HepG2 (cell line): Measurements from ENCODE around the gene LUZP2. TPM values are rescaled to one million over a fixed set of nuclear protein-coding genes. Genes with fewer than 3 reads are reported as not detected.

ENCODE experiments used
- ATAC-seq: fragments of 200-7000 bp; cut with Tn5 transposase; 3 replicates; pipeline ENCODE4 v1.9.1; 2020; ENCODE audit warnings: mild to moderate bottlenecking, moderate library complexity
- BruUV-seq: library from RNA; stranded (reverse); fragments of 400-500 nt; replicated peaks from 2 replicates; lab custom pipeline; 2021; lab: Mats Ljungman, UMichigan
- CTCF ChIA-PET: fragments of 300-600 bp; formaldehyde crosslinking; extraction: SDS; loops from one replicate; lab custom pipeline; 2021; ENCODE audit warnings: low total read pairs, inconsistent platforms, low intra/inter-chr PET ratio; lab: Yijun Ruan, JAX
- POLR2A ChIA-PET: fragments of 350-600 bp; sonication (Branson Sonifier 250); formaldehyde crosslinking; loops from one replicate; lab custom pipeline; 2020; ENCODE audit warnings: antibody characterized with exemption, inconsistent platforms; lab: Yijun Ruan, JAX
- DNase-seq: peaks from one replicate; pipeline ENCODE4 v3.0.0-alpha.2; 2015; ENCODE audit warnings: low spot score
- FAIRE-seq: peaks from 3 replicates; lab custom pipeline; 2011; peaks lifted over from hg19 to GRCh38; lab: Jason Lieb, UNC
- H2AFZ ChIP-seq: one replicate; pipeline ENCODE4 v1.6.1; 2011; ENCODE audit warnings: low read length, inconsistent platforms
- H3K27ac ChIP-seq: fragments of 300-600 bp; 3 replicates; pipeline ENCODE4 v1.8.0; 2011; ENCODE audit warnings: mixed run types, mild to moderate bottlenecking, mixed read lengths, low read length, inconsistent platforms; ENCODE audit not compliant: insufficient read depth; ENCODE audit errors: extremely low read length
- H3K27me3 ChIP-seq, 2 experiments: fragments of 200-600 bp in 1 of 2; 2 replicates in 1 of 2; 3 replicates in 1 of 2; pipeline versions ENCODE4 v1.6.0 to v1.8.0; 2011; ENCODE audit warnings: low read length in 2 of 2, mild to moderate bottlenecking in 2 of 2, moderate library complexity in 2 of 2, inconsistent platforms in 1 of 2; ENCODE audit not compliant: insufficient read depth in 2 of 2, control insufficient read depth in 1 of 2
- H3K36me3 ChIP-seq, 2 experiments: fragments of 200-600 bp in 1 of 2; replicated peaks in 1 of 2; 2 replicates in 1 of 2; 3 replicates in 1 of 2; pipeline versions ENCODE4 v1.5.1 to v1.8.0; 2011; ENCODE audit warnings: low read length in 2 of 2, inconsistent platforms in 1 of 2; ENCODE audit not compliant: insufficient read depth in 2 of 2, control insufficient read depth in 1 of 2
- H3K4me1 ChIP-seq: 2 replicates; pipeline ENCODE4 v1.5.1; 2012; ENCODE audit warnings: low read length, inconsistent platforms; ENCODE audit not compliant: insufficient read depth
- H3K4me2 ChIP-seq: 2 replicates; pipeline ENCODE4 v1.6.0; 2011; ENCODE audit warnings: low read depth, low read length, inconsistent platforms
- H3K4me3 ChIP-seq, 3 experiments: fragments of 200-600 bp in 1 of 3; sonication (generic), shearing (Covaris generic) in 1 of 3; replicated peaks in 1 of 3; 2 replicates each; pipeline ENCODE4 v1.5.1; 2011 to 2016; ENCODE audit warnings: low read length in 3 of 3, inconsistent platforms in 2 of 3, low read depth in 2 of 3, mild to moderate bottlenecking in 2 of 3, control low read depth in 1 of 3, mixed read lengths in 1 of 3; ENCODE audit not compliant: insufficient read depth in 1 of 3
- H3K79me2 ChIP-seq: one replicate; pipeline ENCODE4 v1.6.1; 2011; ENCODE audit warnings: low read length, inconsistent platforms; ENCODE audit not compliant: insufficient read depth
- H3K9ac ChIP-seq: 2 replicates; pipeline ENCODE4 v1.6.0; 2011; ENCODE audit warnings: mild to moderate bottlenecking, low read depth, low read length, inconsistent platforms; ENCODE audit not compliant: insufficient read depth
- H3K9me3 ChIP-seq: 2 replicates; pipeline ENCODE4 v1.5.1; 2012; ENCODE audit warnings: mild to moderate bottlenecking, low read length
- H4K20me1 ChIP-seq: 2 replicates; pipeline ENCODE4 v1.6.0; 2011; ENCODE audit warnings: inconsistent platforms, mild to moderate bottlenecking, low read length, moderate library complexity; ENCODE audit not compliant: insufficient read depth
- BRD4 ChIP-seq: sonication (generic); formaldehyde crosslinking; IDR thresholded peaks from 2 replicates; pipeline ENCODE4 v1.4.0; 2020; ENCODE audit warnings: missing genetic modification reagents
- CENPX ChIP-seq: sonication (generic); formaldehyde crosslinking; IDR thresholded peaks from 2 replicates; pipeline ENCODE4 v1.9.0; 2021; ENCODE audit warnings: mild to moderate bottlenecking, missing genetic modification reagents, moderate library complexity
- CHCHD3 ChIP-seq: sonication (generic); formaldehyde crosslinking; IDR thresholded peaks from 2 replicates; pipeline ENCODE4 v1.8.0; 2022; ENCODE audit warnings: mild to moderate bottlenecking, missing genetic modification reagents, moderate library complexity
- DRAP1 ChIP-seq: IDR thresholded peaks from 2 replicates; pipeline ENCODE4 v1.6.1; 2016; ENCODE audit warnings: missing genetic modification reagents, missing compliant biosample characterization
- ELF3 ChIP-seq: IDR thresholded peaks from 2 replicates; pipeline ENCODE4 v1.6.1; 2016; ENCODE audit warnings: missing genetic modification reagents, missing compliant biosample characterization
- GRHL1 ChIP-seq: sonication (generic); formaldehyde crosslinking; conservative IDR thresholded peaks from 2 replicates; pipeline ENCODE4 v1.8.0; 2022; ENCODE audit warnings: missing genetic modification reagents
- GZF1 ChIP-seq: sonication (generic); formaldehyde crosslinking; IDR thresholded peaks from 2 replicates; pipeline ENCODE4 v1.5.1; 2020; ENCODE audit warnings: mild to moderate bottlenecking, missing genetic modification reagents
- PRDM15 ChIP-seq: sonication (generic); formaldehyde crosslinking; IDR thresholded peaks from 2 replicates; pipeline ENCODE4 v1.4.0; 2020; ENCODE audit warnings: missing genetic modification reagents
- SNAI1 ChIP-seq: sonication (generic); formaldehyde crosslinking; IDR thresholded peaks from 2 replicates; pipeline ENCODE4 v1.5.0; 2020; ENCODE audit warnings: mild to moderate bottlenecking, missing genetic modification reagents, borderline replicate concordance
- ZBTB37 ChIP-seq: sonication (generic); formaldehyde crosslinking; IDR thresholded peaks from 2 replicates; pipeline ENCODE4 v1.4.0; 2020; ENCODE audit warnings: mild to moderate bottlenecking, missing genetic modification reagents
- ZNF547 ChIP-seq: sonication (generic); formaldehyde crosslinking; IDR thresholded peaks from 2 replicates; pipeline ENCODE4 v1.5.1; 2020; ENCODE audit warnings: mild to moderate bottlenecking, missing genetic modification reagents
- ZNF609 ChIP-seq: sonication (generic); formaldehyde crosslinking; IDR thresholded peaks from 2 replicates; pipeline ENCODE4 v1.4.0; 2020; ENCODE audit warnings: mild to moderate bottlenecking, missing genetic modification reagents, borderline replicate concordance
- ZNF652 ChIP-seq: IDR thresholded peaks from 2 replicates; pipeline ENCODE4 v1.6.1; 2016; ENCODE audit warnings: low read depth, borderline replicate concordance
- WGBS: methylation state at CpG from one replicate; pipeline ENCODE4 v1.1.6; 2017; ENCODE audit warnings: low lambda C conversion rate; 5-methylcytosine and 5-hydroxymethylcytosine counted together
- in situ Hi-C: cut with HindIII; loops from 2 replicates; pipeline ENCODE4 v1.10.0; 2017; ENCODE audit warnings: low pct_unique_long_range_greater_than_20kb; ENCODE audit not compliant: extremely low pct_ligation_motif_present
- intact Hi-C: fragments of 100-400 bp; cut with micrococcal nuclease; formaldehyde crosslinking; loops from one replicate; pipeline ENCODE4 v1.10.0; 2022; ENCODE audit not compliant: unreplicated experiment
- polyA plus RNA-seq, 8 experiments: library from polyadenylated mRNA; depleted of rRNA in 3 of 8; stranded (reverse) in 7 of 8; unstranded in 1 of 8; fragments of >200 nt; fragmentation: Illumina TruSeq in 4 of 8; extraction: Trizol in 4 of 8; gene quantifications; 2 replicates each; pipeline versions ENCODE4 v1.2.1 to v1.2.3, GENCODE V29; 2011 to 2016; ENCODE audit warnings: low read depth in 4 of 8, missing spikeins in 1 of 8, mixed read lengths in 1 of 8; ENCODE audit not compliant: insufficient read depth in 1 of 8
- total RNA-seq, 5 experiments: library from RNA; depleted of rRNA; stranded (reverse); fragments of >200 nt; fragmentation: Illumina TruSeq; extraction: Trizol; gene quantifications; 2 replicates each; pipeline ENCODE4 v1.2.3, GENCODE V29; 2016; ENCODE audit warnings: low read depth in 1 of 5

LUZP2 gene
- total and polyA plus RNA-seq, 2 of the 13 experiments (the other 11 are each of a cell fraction or from before 2014, with no cell fraction given): not detected

GRCh38 chr11:24773322-24773721, 276.5 kb downstream of the LUZP2 start:
- no TSS peak for BruUV-seq
- DNase-seq: no peak
- no peak overlapping the region for H2AFZ ChIP-seq
- no peaks in the 10 kb centered on the region for H3K36me3 ChIP-seq
- TF ChIP-seq ZBTB37 (CRISPR knock-in tag) (no peak), CHCHD3 (no peak), ZNF609 (CRISPR knock-in tag) (no peak), PRDM15 (CRISPR knock-in tag) (no peak), GZF1 (CRISPR knock-in tag) (no peak), ELF3 (CRISPR knock-in tag) (no peak), SNAI1 (no peak), BRD4 (no peak), DRAP1 (no peak), GRHL1 (CRISPR knock-in tag) (no peak), ZNF547 (CRISPR knock-in tag) (no peak), CENPX (CRISPR knock-in tag) (no peak), ZNF652 (CRISPR knock-in tag) (no peak)
- TF ChIP-seq, all 625 proteins: peak for 0
- no peak for FAIRE-seq
- in situ Hi-C loops (no loop called here), intact Hi-C loops (no loop called here)
- Histone ChIP-seq H3K79me2 (no peaks in the 10 kb centered on the region), H3K4me1 (no peaks in the 10 kb centered on the region), H4K20me1 (no peaks in the 10 kb centered on the region), H3K27me3 (no peaks in the 10 kb centered on the region), H3K9ac (no peak overlapping the region), H3K4me2 (no peak overlapping the region), H3K4me3 (no peak overlapping the region), H3K9me3 (no peaks in the 10 kb centered on the region), H3K27ac (no peak overlapping the region)
- ChIA-PET POLR2A (no interaction called here), CTCF (no interaction called here)
- ATAC-seq: no peak
- WGBS: 2% methylated on average over 3 of the region's 3 CpGs
